Activated CD8-positive, alpha-beta T cell treated with anti-CD3 and anti-CD28 coated beads, Interleukin-2, amount 10 ng/mL, durations not matched to agents 7 days and 5 days (primary cell): ENCODE measurements around the gene ARHGEF2. TPM values are rescaled to one million over a fixed set of nuclear protein-coding genes. Genes with fewer than 3 reads are reported as not detected.

ENCODE experiments used
- ATAC-seq: fragments of 150-1000 bp; cut with Tn5 transposase; one replicate; pipeline ENCODE4 v1.10.0; 2021; ENCODE audit warnings: moderate library complexity
- CTCF ChIA-PET: fragments of 350-600 bp; sonication (Branson Sonifier 250); formaldehyde crosslinking; loops from one replicate; lab custom pipeline; 2021; ENCODE audit warnings: antibody characterized with exemption; lab: Charles Lee
- POLR2A ChIA-PET: fragments of 350-600 bp; sonication (Branson Sonifier 250); formaldehyde crosslinking; loops from one replicate; lab custom pipeline; 2021; ENCODE audit warnings: antibody characterized with exemption; lab: Charles Lee
- DNase-seq: peaks from one replicate; pipeline ENCODE4 v3.0.0-alpha.2; 2020
- H3K27ac Mint-ChIP-seq: one replicate; pipeline ENCODE4 v1.8.0; 2021; ENCODE audit warnings: mild to moderate bottlenecking, mixed read lengths
- H3K27me3 Mint-ChIP-seq: one replicate; pipeline ENCODE4 v1.8.0; 2021; ENCODE audit warnings: low read depth, mixed read lengths
- H3K36me3 Mint-ChIP-seq: one replicate; pipeline ENCODE4 v1.8.0; 2021; ENCODE audit warnings: low read depth, mixed read lengths
- H3K4me1 Mint-ChIP-seq: one replicate; pipeline ENCODE4 v1.8.0; 2021; ENCODE audit warnings: low read depth, mixed read lengths
- H3K4me3 Mint-ChIP-seq: one replicate; pipeline ENCODE4 v1.8.0; 2021; ENCODE audit warnings: mild to moderate bottlenecking, mixed read lengths
- H3K9me3 Mint-ChIP-seq: one replicate; pipeline ENCODE4 v1.8.0; 2022; ENCODE audit warnings: mixed read lengths; ENCODE audit not compliant: insufficient read depth
- total RNA-seq, 2 experiments: library from RNA; stranded (reverse); gene quantifications; one replicate each; pipeline ENCODE4 v1.2.3, GENCODE V29; 2021

Gene ARHGEF2
- total RNA-seq, 2 experiments from 2014 or later = 142 to 147 TPM

- peak; percentile 6 for ATAC-seq
- POLR2A ChIA-PET = interaction anchor here (0.6 to 5.4 kb wide), 12 partner anchors 8 to 488 kb away, joined by 3 to 45 read pairs (median 8); partner anchors contain the start of genes KHDC4 and SYT11
- peak; percentile 35 for DNase-seq
- H3K4me3 Mint-ChIP-seq = peak overlapping the region; percentile 96
- CTCF ChIA-PET = interaction anchor here (0.8 to 12.0 kb wide), 13 partner anchors 9 to 358 kb away, joined by 3 to 135 read pairs (median 4); partner anchors contain the start of gene KHDC4
- no peaks in the 10 kb centered on the region for H3K9me3 Mint-ChIP-seq
- peaks cover 32% of the 10 kb centered on the region for H3K36me3 Mint-ChIP-seq
- peak overlapping the region; percentile 93 for H3K27ac Mint-ChIP-seq
- H3K27me3 Mint-ChIP-seq = no peaks in the 10 kb centered on the region
- H3K4me1 Mint-ChIP-seq = peaks cover 72% of the 10 kb centered on the region
Observed at GRCh38 chr1:155978973-155979429, 654 bp upstream of the ARHGEF2 start.

- peak; percentile 24 for ATAC-seq
- H3K4me1 Mint-ChIP-seq = peaks cover 74% of the 10 kb centered on the region
- DNase-seq = peak; percentile 40
- ChIA-PET CTCF (interaction anchor here (0.8 to 12.0 kb wide), 19 partner anchors 8 to 359 kb away, joined by 3 to 135 read pairs (median 4); partner anchors contain the start of genes KHDC4 and UBQLN4), POLR2A (interaction anchor here (0.5 to 5.4 kb wide), 19 partner anchors 10 to 1819 kb away, joined by 3 to 45 read pairs (median 5); partner anchors contain the start of genes KHDC4, SSR2 and SYT11)
- peaks cover 36% of the 10 kb centered on the region for H3K36me3 Mint-ChIP-seq
- H3K9me3 Mint-ChIP-seq = no peaks in the 10 kb centered on the region
- peak overlapping the region; percentile 93 for H3K27ac Mint-ChIP-seq
- H3K27me3 Mint-ChIP-seq = no peaks in the 10 kb centered on the region
- peak overlapping the region; percentile 96 for H3K4me3 Mint-ChIP-seq
Observed at GRCh38 chr1:155977690-155978324, 540 bp downstream of the ARHGEF2 start.

- POLR2A ChIA-PET = interaction anchor here (0.6 to 5.4 kb wide), 15 partner anchors 9 to 1819 kb away, joined by 3 to 45 read pairs (median 5); partner anchors contain the start of genes KHDC4, SSR2 and SYT11
- ATAC-seq = peak; percentile 4
- peak overlapping the region; percentile 93 for H3K27ac Mint-ChIP-seq
Observed at GRCh38 chr1:155976913-155977689, 1.2 kb downstream of the ARHGEF2 start.

GRCh38 chr1:155976062-155976912 is 2.1 kb downstream of the ARHGEF2 start:
- no peaks in the 10 kb centered on the region for H3K9me3 Mint-ChIP-seq
- CTCF ChIA-PET = interaction anchor here (1.1 to 12.0 kb wide), 11 partner anchors 9 to 715 kb away, joined by 3 to 135 read pairs (median 8); partner anchors contain the start of gene KHDC4
- H3K4me1 Mint-ChIP-seq = peaks cover 74% of the 10 kb centered on the region
- POLR2A ChIA-PET = interaction anchor here (0.9 to 5.4 kb wide), 10 partner anchors 8 to 117 kb away, joined by 3 to 45 read pairs (median 6); partner anchors contain the start of genes KHDC4, SSR2 and SYT11
- ATAC-seq (peak; percentile 16), DNase-seq (peak; percentile 63)
- peaks cover 43% of the 10 kb centered on the region for H3K36me3 Mint-ChIP-seq
- H3K27me3 Mint-ChIP-seq = no peaks in the 10 kb centered on the region
- peak overlapping the region; percentile 93 for H3K27ac Mint-ChIP-seq
- peak overlapping the region; percentile 96 for H3K4me3 Mint-ChIP-seq

More at GRCh38 chr1:155976913-155977689, 1.2 kb downstream of the ARHGEF2 start:
- peak overlapping the region; percentile 96 for H3K4me3 Mint-ChIP-seq
- CTCF ChIA-PET = interaction anchor here (1.0 to 12.0 kb wide), 14 partner anchors 10 to 716 kb away, joined by 3 to 135 read pairs (median 6); partner anchors contain the start of genes KHDC4 and UBQLN4
- H3K4me1 Mint-ChIP-seq = peaks cover 75% of the 10 kb centered on the region
- H3K9me3 Mint-ChIP-seq = no peaks in the 10 kb centered on the region
- peaks cover 43% of the 10 kb centered on the region for H3K36me3 Mint-ChIP-seq
- DNase-seq = peak; percentile 37
- H3K27me3 Mint-ChIP-seq = no peaks in the 10 kb centered on the region

GRCh38 chr1:155975375-155976061 is 2.8 kb downstream of the ARHGEF2 start:
- Mint-ChIP-seq H3K36me3 (peaks cover 46% of the 10 kb centered on the region), H3K9me3 (no peaks in the 10 kb centered on the region), H3K4me3 (peak overlapping the region; percentile 96), H3K27ac (peak overlapping the region; percentile 93), H3K4me1 (peaks cover 74% of the 10 kb centered on the region), H3K27me3 (no peaks in the 10 kb centered on the region)
- ATAC-seq = no peak
- ChIA-PET POLR2A (interaction anchor here (1.0 to 5.4 kb wide), 6 partner anchors 8 to 41 kb away, joined by 3 to 45 read pairs (median 6); partner anchors contain the start of gene KHDC4), CTCF (interaction anchor here (1.7 to 12.0 kb wide), 7 partner anchors 14 to 122 kb away, joined by 3 to 135 read pairs (median 9); partner anchors contain the start of gene KHDC4)
- no peak for DNase-seq

GRCh38 chr1:155974208-155975115 is 3.9 kb downstream of the ARHGEF2 start:
- Mint-ChIP-seq H3K27me3 (no peaks in the 10 kb centered on the region), H3K4me1 (peaks cover 74% of the 10 kb centered on the region), H3K36me3 (peaks cover 56% of the 10 kb centered on the region), H3K9me3 (no peaks in the 10 kb centered on the region), H3K27ac (peak overlapping the region; percentile 93), H3K4me3 (peak overlapping the region; percentile 96)
- ATAC-seq (no peak), DNase-seq (no peak)
- POLR2A ChIA-PET = interaction anchor here (0.7 to 5.4 kb wide), 5 partner anchors 9 to 40 kb away, joined by 3 to 45 read pairs (median 3); no protein-coding TSS in a partner anchor
- CTCF ChIA-PET = interaction anchor here (0.7 to 12.0 kb wide), 6 partner anchors 15 to 92 kb away, joined by 3 to 135 read pairs (median 18); partner anchors contain the start of gene KHDC4

- H3K9me3 Mint-ChIP-seq = no peaks in the 10 kb centered on the region
- ATAC-seq = no peak
- no peak overlapping the region for H3K27ac Mint-ChIP-seq
- peaks cover 79% of the 10 kb centered on the region for H3K4me1 Mint-ChIP-seq
- peaks cover 62% of the 10 kb centered on the region for H3K36me3 Mint-ChIP-seq
- H3K4me3 Mint-ChIP-seq = no peak overlapping the region
- ChIA-PET CTCF (interaction anchor here (2.4 to 12.0 kb wide), 3 partner anchors 15 to 93 kb away, joined by 9 to 135 read pairs (median 113); no protein-coding TSS in a partner anchor), POLR2A (interaction anchor here (0.6 to 5.4 kb wide), 3 partner anchors 23 to 140 kb away, joined by 3 to 45 read pairs (median 6); no protein-coding TSS in a partner anchor)
- H3K27me3 Mint-ChIP-seq = no peaks in the 10 kb centered on the region
- DNase-seq = no peak
Observed at GRCh38 chr1:155973723-155974122, 4.6 kb downstream of the ARHGEF2 start.

- no peaks in the 10 kb centered on the region for H3K27me3 Mint-ChIP-seq
- CTCF ChIA-PET = interaction anchor here (5.7 to 9.1 kb wide), 2 partner anchors 17 to 34 kb away, joined by 26 to 135 read pairs; no protein-coding TSS in a partner anchor
- H3K9me3 Mint-ChIP-seq = no peaks in the 10 kb centered on the region
- H3K27ac Mint-ChIP-seq = peak overlapping the region; percentile 62
- peaks cover 95% of the 10 kb centered on the region for H3K4me1 Mint-ChIP-seq
- POLR2A ChIA-PET = interaction anchor here (0.7 kb wide), 1 partner anchor 17 kb away, joined by 4 read pairs; no protein-coding TSS in a partner anchor
- H3K4me3 Mint-ChIP-seq = peak overlapping the region; percentile 37
- ATAC-seq (no peak), DNase-seq (no peak)
- H3K36me3 Mint-ChIP-seq = peaks cover 71% of the 10 kb centered on the region
Observed at GRCh38 chr1:155971910-155972809, 6.2 kb downstream of the ARHGEF2 start.
